ENCODE results near the gene PEX13.

DNA sequence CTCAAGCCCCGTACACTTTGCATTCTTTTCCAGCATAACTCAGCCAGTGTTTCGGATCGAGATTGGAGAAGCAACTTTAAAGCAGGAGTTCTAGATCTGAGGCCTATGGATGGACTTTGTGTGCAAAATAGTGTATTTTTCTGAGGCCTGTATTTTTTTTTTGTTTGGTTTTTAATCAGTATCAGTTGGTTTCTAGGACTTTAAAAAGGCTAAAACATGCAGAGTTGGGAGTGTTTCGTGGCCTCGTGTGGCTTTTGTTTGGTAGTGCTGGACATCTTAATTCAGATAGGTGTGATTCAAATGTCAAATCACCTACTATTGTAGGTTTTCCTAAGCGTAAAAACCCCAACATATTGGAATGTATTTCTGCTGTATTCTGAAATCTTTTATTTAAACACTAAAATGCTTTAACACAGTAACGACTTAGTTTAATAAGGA, 817 bp downstream of the PEX13 start:
- TF ChIP-seq POLR2A (IDR thresholded peaks at IDR 0.05; ENCODE audit: low read length) = no peak
- TF ChIP-seq GATA1 (IDR thresholded peaks at IDR 0.05; ENCODE audit: low read depth, low read length) = no peak

Measured in erythroblast (primary cell).